Stimulated activated CD8-positive, alpha-beta memory T cell treated with anti-CD3 and anti-CD28 coated beads, Interleukin-15, amount 100 ng/mL, for 4 hours (primary cell): ENCODE measurements around the gene CELF5.
"Not testable (repeated sequence)": the region's sequence is repeated elsewhere in the genome, so short reads cannot be mapped to it uniquely, and the experiment has no call there.

ENCODE experiments used
- DNase-seq, 2 donors: peaks; one replicate each; pipeline ENCODE4 v3.0.0-alpha.2; 2020; ENCODE audit warnings: low read depth in 2 of 2

CELF5 gene

GRCh38 chr19:3190470-3190770, 34.0 kb upstream of the CELF5 start:
- no peak for DNase-seq

DNA sequence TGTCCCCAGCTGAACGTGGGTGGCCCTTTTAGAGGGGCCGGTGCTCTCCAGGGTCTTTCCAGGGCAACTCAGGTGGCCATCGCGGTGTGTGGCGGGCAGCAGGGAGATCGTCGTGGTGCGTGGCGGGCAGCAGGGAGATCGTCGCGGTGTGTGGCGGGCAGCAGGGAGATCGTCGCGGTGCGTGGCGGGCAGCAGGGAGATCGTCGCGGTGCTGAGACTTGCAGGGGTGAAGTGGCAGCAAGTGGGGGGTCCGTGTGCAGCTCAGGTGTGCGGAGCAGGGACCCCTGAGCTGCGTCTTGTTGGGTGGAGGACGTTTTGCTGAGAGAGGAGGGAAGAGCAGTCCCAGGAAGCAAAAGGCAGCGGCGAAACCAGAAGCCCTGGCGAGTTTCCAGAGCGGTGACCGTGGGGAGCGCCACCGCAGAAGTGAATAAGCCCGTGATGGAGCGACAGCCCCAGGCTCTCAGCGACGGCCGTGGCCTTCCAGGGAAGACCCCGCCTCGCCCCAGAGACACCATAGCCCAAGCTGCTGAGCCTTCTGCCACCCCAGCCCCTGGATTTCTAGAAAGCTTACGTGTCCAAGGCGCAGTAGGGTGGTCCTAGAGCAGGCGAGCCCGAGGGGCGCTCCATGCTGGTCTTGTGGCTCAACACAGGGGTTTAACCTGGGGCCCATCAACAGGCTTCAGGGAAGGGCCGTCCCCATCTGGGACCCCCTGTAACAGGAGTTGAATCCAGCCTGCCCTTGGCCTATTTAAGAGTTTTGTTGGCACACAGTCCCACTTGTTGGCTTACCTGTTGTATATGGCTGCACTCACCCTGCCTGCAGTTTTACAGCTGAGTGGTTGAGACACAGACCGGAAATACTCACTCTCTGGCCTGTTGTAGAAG, 33.3 kb upstream of the CELF5 start:
- DNase-seq: no peak

DNA sequence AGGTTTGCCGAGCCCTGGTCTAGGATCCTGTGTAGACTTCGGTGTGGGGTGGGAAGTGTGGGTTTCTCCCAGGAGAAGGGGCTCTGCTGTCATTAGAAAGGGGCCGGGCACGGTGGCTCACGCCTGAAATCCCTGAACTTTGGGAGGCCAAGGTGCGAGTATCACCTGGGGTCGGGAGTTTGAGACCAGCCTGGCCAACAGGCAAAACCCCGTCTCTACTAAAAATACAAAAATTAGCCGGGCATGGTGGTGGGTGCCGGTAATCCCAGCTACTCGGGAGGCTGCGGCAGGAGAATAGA, 32.7 kb upstream of the CELF5 start:
- DNase-seq: not testable (repeated sequence)

- no peak for DNase-seq
Measured at GRCh38 chr19:3192228-3192635, 32.2 kb upstream of the CELF5 start.

- DNase-seq: no peak
Measured at GRCh38 chr19:3192684-3193083, 31.8 kb upstream of the CELF5 start.

- no peak for DNase-seq
Measured at GRCh38 chr19:3193256-3194105, 31.0 kb upstream of the CELF5 start.

GRCh38 chr19:3194106-3195087, 30.1 kb upstream of the CELF5 start:
- DNase-seq: no peak

DNA sequence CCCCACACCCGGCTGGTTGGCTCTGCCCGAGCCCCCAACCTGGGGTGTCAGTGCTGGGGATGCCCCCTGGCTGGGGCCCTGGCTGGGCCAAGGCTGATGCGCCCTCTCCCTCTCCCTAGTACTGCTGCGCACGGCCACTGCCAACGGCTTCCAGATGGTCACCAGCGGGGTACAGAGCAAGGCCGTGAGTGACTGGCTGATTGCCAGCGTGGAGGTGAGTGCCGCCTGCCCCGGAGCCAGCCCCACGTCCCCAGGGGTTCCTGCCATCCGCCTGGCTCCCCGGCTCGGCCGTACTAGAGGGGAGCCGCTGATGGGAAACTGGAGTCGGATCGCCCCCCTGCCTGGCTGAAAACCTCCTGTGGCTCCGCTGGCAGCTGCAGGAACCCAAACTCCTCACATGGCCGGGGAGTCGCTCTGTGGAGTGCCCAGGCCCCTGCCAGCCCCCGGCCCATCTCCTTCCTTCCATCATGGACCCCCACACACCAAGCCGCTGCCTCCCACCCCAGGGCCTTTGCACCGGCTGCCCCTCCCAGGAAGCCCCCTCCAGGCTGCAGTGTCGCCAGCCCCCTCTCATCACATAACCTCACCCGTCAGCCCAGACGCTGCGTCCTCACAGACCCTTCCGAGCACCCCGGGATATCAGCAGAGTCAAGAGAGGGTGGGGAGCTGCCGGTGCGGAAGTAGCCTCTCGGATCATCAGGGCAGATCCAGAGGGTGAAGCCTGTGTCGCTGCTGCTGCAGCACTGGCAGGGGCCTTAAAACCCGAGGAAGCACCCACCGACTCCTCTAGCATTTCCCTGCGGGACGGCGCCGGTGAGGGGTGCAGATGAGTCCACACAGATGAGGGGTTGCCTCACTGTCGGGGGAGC, 28.2 kb upstream of the CELF5 start:
- no peak for DNase-seq

GRCh38 chr19:3196933-3197205, 27.6 kb upstream of the CELF5 start:
- DNase-seq: no peak

- DNase-seq: no peak
Measured at GRCh38 chr19:3198901-3199700, 25.4 kb upstream of the CELF5 start.

DNA sequence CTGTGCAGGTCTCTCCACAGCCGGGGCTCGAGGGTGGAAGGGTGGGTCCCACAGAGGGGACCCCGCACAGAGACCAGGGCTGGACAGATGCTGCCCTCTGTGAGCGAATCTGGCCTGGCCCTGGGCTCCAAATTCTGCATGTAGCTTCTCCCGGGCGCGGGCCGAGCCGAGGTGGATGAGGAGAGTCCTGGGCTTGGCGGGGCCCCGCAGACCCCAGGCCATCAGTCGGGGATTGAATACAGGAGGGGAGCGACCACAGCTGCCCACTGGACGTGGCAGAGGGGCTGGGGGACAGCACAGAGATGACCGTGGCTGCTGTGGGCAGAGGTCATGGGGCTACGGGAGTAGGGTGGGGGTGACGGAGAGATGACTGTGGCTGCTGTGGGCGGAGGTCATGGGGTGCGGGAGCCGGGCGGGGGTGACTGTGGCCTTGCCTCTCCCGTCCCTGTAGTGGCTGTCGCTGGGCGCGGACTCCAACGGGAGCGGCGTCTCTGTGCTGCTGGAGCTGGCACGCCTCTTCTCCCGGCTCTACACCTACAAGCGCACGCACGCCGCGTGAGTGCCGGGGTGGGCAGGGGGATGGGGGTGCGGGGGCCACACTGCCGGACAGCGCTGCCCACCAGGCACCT, 23.3 kb upstream of the CELF5 start:
- DNase-seq: no peak

DNA sequence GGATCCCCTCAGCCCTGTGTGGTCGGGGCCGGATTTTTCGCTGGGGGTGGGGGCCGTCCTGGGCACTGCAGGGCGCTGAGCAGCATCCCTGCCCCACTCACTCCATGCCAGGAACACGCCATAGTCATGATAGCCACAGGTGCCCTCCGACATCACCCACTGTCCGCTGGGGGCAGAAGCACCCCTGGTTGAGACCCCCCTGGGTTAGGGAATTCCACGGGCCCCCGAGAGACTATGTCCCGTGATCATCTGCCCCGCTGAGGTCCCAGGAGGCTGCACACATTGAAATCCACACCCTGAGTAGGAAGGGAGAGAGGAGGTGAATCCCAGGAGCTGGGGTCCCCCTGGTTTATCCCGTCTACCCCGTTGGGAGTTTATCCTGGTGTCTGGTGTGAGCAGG, 22.6 kb upstream of the CELF5 start:
- no peak for DNase-seq

GRCh38 chr19:3202346-3202745, 22.1 kb upstream of the CELF5 start:
- DNase-seq: no peak

DNA sequence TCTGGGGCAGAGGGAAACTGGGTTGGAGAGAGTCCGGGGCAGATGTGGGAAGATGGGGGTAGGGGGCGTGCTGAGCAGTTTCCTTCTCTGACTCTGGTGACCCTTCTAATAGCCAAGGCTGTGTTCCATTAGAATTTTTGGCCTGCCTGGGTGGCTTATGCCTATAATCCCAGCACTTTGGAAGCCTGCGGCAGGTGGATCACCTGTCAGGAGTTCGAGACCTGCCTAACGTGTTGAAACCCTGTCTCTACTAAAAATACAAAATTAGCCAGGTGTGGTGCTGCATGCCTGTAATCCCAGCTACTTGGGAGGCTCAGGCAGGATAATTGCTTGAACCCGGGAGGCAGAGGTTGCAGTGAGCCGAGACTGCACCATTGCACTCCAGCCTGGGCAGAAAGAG, 21.6 kb upstream of the CELF5 start:
- not testable (repeated sequence) for DNase-seq

GRCh38 chr19:3203805-3204645, 20.4 kb upstream of the CELF5 start:
- no peak for DNase-seq

DNA sequence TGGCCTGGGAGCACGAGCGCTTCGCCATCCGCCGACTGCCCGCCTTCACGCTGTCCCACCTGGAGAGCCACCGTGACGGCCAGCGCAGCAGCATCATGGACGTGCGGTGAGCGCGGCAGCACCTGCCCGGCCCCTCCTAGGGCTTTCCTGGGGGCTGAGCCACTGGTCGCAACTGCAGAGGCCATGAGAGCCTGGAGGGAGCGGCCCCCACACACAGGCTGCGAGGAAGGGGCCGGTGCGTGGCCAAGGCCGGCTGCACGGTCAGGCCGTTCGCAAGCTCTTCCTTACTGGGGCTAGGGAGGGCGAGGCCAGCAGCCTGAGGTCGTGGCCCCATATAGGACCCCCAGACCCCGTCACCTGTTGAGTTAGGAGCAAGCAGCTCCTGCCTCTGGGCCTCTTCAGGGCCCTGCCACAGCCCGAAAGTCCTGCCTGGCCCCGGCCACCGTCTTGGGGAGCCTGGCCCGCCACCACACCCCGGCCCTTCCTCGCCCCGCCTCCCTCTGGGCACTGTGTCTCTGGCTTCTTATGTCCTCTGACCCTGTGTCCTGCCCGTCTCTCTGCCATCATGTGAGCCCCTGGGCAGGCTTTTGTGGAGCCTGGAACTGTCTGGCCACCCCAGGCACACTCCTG, 19.7 kb upstream of the CELF5 start:
- no peak for DNase-seq

GRCh38 chr19:3206216-3206953, 18.1 kb upstream of the CELF5 start:
- no peak for DNase-seq
